Measurements from ENCODE around the gene CFAP74. TPM values are rescaled to one million over a fixed set of nuclear protein-coding genes. Genes with fewer than 3 reads are reported as not detected.
A peak's percentile ranks its signal among the peaks of the same experiment; 100 is the strongest.

CFAP74 gene
- total and polyA plus RNA-seq, 2 of the 13 experiments (the other 11 are each of a cell fraction or from before 2014, with no cell fraction given), result 0.27 to 0.62 TPM

- TF ChIP-seq ZNF317 (CRISPR knock-in tag; IDR thresholded peaks at IDR 0.05) (no peak), ZBTB26 (CRISPR knock-in tag; IDR thresholded peaks at IDR 0.05; ENCODE audit: borderline replicate concordance) (0 out of 2 replicates have a peak, but pooled peaks have one; percentile 28), CENPBD1 (CRISPR knock-in tag; IDR thresholded peaks at IDR 0.05; ENCODE audit: borderline replicate concordance, low read depth) (peak; percentile 86; the same call in 1 of the 2 replicates), PRDM10 (CRISPR knock-in tag; IDR thresholded peaks at IDR 0.05; ENCODE audit: low read depth) (peak; percentile 96), AHR (CRISPR knock-in tag; IDR thresholded peaks at IDR 0.05) (peak; percentile 60; the same call in 1 of the 2 replicates), DNMT1 (CRISPR knock-in tag; IDR thresholded peaks at IDR 0.05) (0 out of 2 replicates have a peak, but pooled peaks have one; percentile 34), ZNF335 (CRISPR knock-in tag; IDR thresholded peaks at IDR 0.05) (no peak), ZBTB7A (CRISPR knock-in tag; IDR thresholded peaks at IDR 0.05) (peak; percentile 93), HMG20B (CRISPR knock-in tag; conservative IDR thresholded peaks at IDR 0.05) (0 out of 2 replicates have a peak, but pooled peaks have one; percentile 14), FOXP4 (CRISPR knock-in tag; IDR thresholded peaks at IDR 0.05) (no peak; the same call in 1 of the 2 replicates), CSRNP1 (CRISPR knock-in tag; IDR thresholded peaks at IDR 0.05) (peak; percentile 2; the same call in 1 of the 2 replicates), ZSCAN21 (CRISPR knock-in tag; IDR thresholded peaks at IDR 0.05; ENCODE audit: borderline replicate concordance) (0 out of 2 replicates have a peak, but pooled peaks have one; percentile 18), ZNF687 (CRISPR knock-in tag; IDR thresholded peaks at IDR 0.05) (peak; percentile 99), ISL2 (CRISPR knock-in tag; IDR thresholded peaks at IDR 0.05) (peak; percentile 15; the same call in 1 of the 2 replicates), DMAP1 (CRISPR knock-in tag; IDR thresholded peaks at IDR 0.05) (peak; percentile 67)
Observed at GRCh38 chr1:2049225-2049717, 45.7 kb upstream of the CFAP74 start (continued).

Measured in HepG2 (cell line).